ENCODE results near the gene DGKI. TPM values are rescaled to one million over a fixed set of nuclear protein-coding genes. Genes with fewer than 3 reads are reported as not detected.

The DGKI gene
- polyA plus RNA-seq, 2 donors = 0.09 to 0.12 TPM

DNA sequence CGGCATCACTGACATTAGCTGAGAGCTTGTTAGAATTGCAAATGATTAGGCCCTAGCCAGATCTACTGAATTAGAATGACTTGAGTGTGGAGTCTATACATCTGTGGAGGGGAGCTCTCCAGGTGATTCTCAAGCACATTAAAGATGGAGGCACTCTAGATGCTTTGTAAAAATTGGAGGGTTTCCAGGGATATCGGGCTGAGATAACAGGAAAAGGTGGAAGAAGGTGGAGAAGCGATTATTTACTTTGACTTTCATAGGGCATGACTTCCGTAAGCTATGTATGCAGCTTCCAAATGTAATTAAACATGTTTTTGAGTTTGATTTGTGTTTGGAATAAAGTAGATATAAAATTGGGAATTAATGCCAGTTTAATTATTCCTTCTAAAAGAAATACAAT is 268.2 kb downstream of the DGKI start:
- Histone ChIP-seq H3K27ac (ENCODE audit: low read depth in 2 of 2, low read length in 1 of 2) (no peak overlapping the region), H3K4me3 (ENCODE audit: low read depth in 1 of 2, low read length in 2 of 2) (no peak overlapping the region), H3K27me3 (ENCODE audit: control insufficient read depth in 1 of 2, insufficient read depth in 2 of 2, low read length in 2 of 2) (no peaks in the 10 kb centered on the region), H3K9me3 (ENCODE audit: control insufficient read depth in 2 of 2, insufficient read depth in 1 of 2, low read depth in 1 of 2, low read length in 1 of 2) (no peaks in the 10 kb centered on the region), H3K4me1 (ENCODE audit: control insufficient read depth in 2 of 2, insufficient read depth in 2 of 2, low read length in 1 of 2) (no peaks in the 10 kb centered on the region), H3K36me3 (ENCODE audit: control insufficient read depth in 2 of 2, insufficient read depth in 2 of 2, low read length in 1 of 2) (no peaks in the 10 kb centered on the region)
- WGBS, 2 donors = 79% methylated on average over 4 of the region's 4 CpGs

GRCh38 chr7:137577184-137577583 is 269.6 kb downstream of the DGKI start:
- Histone ChIP-seq H3K9me3 (ENCODE audit: control insufficient read depth in 2 of 2, insufficient read depth in 1 of 2, low read depth in 1 of 2, low read length in 1 of 2) (no peaks in the 10 kb centered on the region), H3K4me3 (ENCODE audit: low read depth in 1 of 2, low read length in 2 of 2) (no peak overlapping the region), H3K36me3 (ENCODE audit: control insufficient read depth in 2 of 2, insufficient read depth in 2 of 2, low read length in 1 of 2) (no peaks in the 10 kb centered on the region), H3K27ac (ENCODE audit: low read depth in 2 of 2, low read length in 1 of 2) (no peak overlapping the region), H3K27me3 (ENCODE audit: control insufficient read depth in 1 of 2, insufficient read depth in 2 of 2, low read length in 2 of 2) (no peaks in the 10 kb centered on the region), H3K4me1 (ENCODE audit: control insufficient read depth in 2 of 2, insufficient read depth in 2 of 2, low read length in 1 of 2) (no peaks in the 10 kb centered on the region)
- WGBS, 2 donors = 72 to 76% methylated on average over 1 of the region's 1 CpG

DNA sequence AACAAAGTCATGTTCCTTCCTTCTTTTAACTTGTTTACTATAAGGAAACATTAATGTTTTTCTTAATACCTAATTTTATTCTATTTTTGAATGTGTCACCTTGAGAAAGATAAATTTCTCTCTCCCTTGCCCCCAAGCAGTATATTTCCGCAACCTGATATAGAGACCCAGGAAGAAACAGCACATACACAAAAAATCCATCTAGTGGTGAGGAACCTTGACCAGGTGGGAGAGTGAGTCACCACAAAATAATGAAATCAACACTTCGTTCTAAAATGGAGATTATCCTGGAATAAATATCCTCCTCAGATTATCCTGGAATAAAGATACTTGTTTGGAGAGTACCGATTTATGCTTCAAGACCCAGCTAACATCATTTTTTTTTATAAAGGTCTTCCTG is 270.3 kb downstream of the DGKI start:
- no peaks in the 10 kb centered on the region for H3K27me3 ChIP-seq (ENCODE audit: control insufficient read depth in 1 of 2, insufficient read depth in 2 of 2, low read length in 2 of 2)

GRCh38 chr7:137574812-137575211 is 272.0 kb downstream of the DGKI start:
- no peaks in the 10 kb centered on the region for H3K27me3 ChIP-seq (ENCODE audit: control insufficient read depth in 1 of 2, insufficient read depth in 2 of 2, low read length in 2 of 2)
- no peaks in the 10 kb centered on the region for H3K36me3 ChIP-seq (ENCODE audit: control insufficient read depth in 2 of 2, insufficient read depth in 2 of 2, low read length in 1 of 2)
- no peaks in the 10 kb centered on the region for H3K9me3 ChIP-seq (ENCODE audit: control insufficient read depth in 2 of 2, insufficient read depth in 1 of 2, low read depth in 1 of 2, low read length in 1 of 2)
- H3K27ac ChIP-seq (ENCODE audit: low read depth in 2 of 2, low read length in 1 of 2) = no peak overlapping the region
- no peak overlapping the region for H3K4me3 ChIP-seq (ENCODE audit: low read depth in 1 of 2, low read length in 2 of 2)
- no peaks in the 10 kb centered on the region for H3K4me1 ChIP-seq (ENCODE audit: control insufficient read depth in 2 of 2, insufficient read depth in 2 of 2, low read length in 1 of 2)

More for the DNA sequence above, 270.3 kb downstream of the DGKI start:
- Histone ChIP-seq H3K4me3 (ENCODE audit: low read depth in 1 of 2, low read length in 2 of 2) (no peak overlapping the region), H3K4me1 (ENCODE audit: control insufficient read depth in 2 of 2, insufficient read depth in 2 of 2, low read length in 1 of 2) (no peaks in the 10 kb centered on the region), H3K27ac (ENCODE audit: low read depth in 2 of 2, low read length in 1 of 2) (no peak overlapping the region), H3K9me3 (ENCODE audit: control insufficient read depth in 2 of 2, insufficient read depth in 1 of 2, low read depth in 1 of 2, low read length in 1 of 2) (no peaks in the 10 kb centered on the region), H3K36me3 (ENCODE audit: control insufficient read depth in 2 of 2, insufficient read depth in 2 of 2, low read length in 1 of 2) (no peaks in the 10 kb centered on the region)
- 83 to 94% methylated on average over 3 of the region's 3 CpGs for WGBS, 2 donors

- no peak overlapping the region for H3K27ac ChIP-seq (ENCODE audit: low read depth in 2 of 2, low read length in 1 of 2)
- H3K9me3 ChIP-seq (ENCODE audit: control insufficient read depth in 2 of 2, insufficient read depth in 1 of 2, low read depth in 1 of 2, low read length in 1 of 2) = no peaks in the 10 kb centered on the region
- 73 to 77% methylated on average over 5 of the region's 5 CpGs for WGBS, 2 donors
- no peak overlapping the region for H3K4me3 ChIP-seq (ENCODE audit: low read depth in 1 of 2, low read length in 2 of 2)
- H3K27me3 ChIP-seq (ENCODE audit: control insufficient read depth in 1 of 2, insufficient read depth in 2 of 2, low read length in 2 of 2) = no peaks in the 10 kb centered on the region
- H3K4me1 ChIP-seq (ENCODE audit: control insufficient read depth in 2 of 2, insufficient read depth in 2 of 2, low read length in 1 of 2) = no peaks in the 10 kb centered on the region
- no peaks in the 10 kb centered on the region for H3K36me3 ChIP-seq (ENCODE audit: control insufficient read depth in 2 of 2, insufficient read depth in 2 of 2, low read length in 1 of 2)
These were observed 274.6 kb downstream of the DGKI start for GRCh38 chr7:137572056-137572784.

GRCh38 chr7:137564677-137565076 is 282.1 kb downstream of the DGKI start:
- no peak overlapping the region for H3K4me3 ChIP-seq (ENCODE audit: low read depth in 1 of 2, low read length in 2 of 2)
- WGBS, 2 donors = 51 to 57% methylated on average over 11 of the region's 11 CpGs

DNA sequence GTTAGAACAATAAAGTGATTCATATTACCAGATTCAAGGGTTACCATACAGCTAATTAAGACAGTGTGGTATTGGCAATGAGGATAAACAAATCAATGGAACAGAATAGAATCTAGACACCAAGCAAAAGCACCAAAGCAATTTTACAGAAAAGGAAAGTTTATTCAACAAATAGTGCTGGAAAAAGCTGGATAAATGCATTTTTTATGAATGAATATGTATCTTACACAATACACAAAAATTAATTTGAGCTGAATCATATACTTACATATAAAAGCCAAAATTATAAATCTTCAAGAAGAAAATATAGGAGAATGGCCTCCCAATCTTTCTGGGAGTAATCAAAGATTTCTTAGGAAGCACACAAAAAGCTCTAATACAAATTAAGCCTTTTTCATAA is 282.8 kb downstream of the DGKI start:
- H3K27ac ChIP-seq (ENCODE audit: low read depth in 2 of 2, low read length in 1 of 2) = no peak overlapping the region
- no peak overlapping the region for H3K4me3 ChIP-seq (ENCODE audit: low read depth in 1 of 2, low read length in 2 of 2)
- no peaks in the 10 kb centered on the region for H3K36me3 ChIP-seq (ENCODE audit: control insufficient read depth in 2 of 2, insufficient read depth in 2 of 2, low read length in 1 of 2)
- H3K9me3 ChIP-seq (ENCODE audit: control insufficient read depth in 2 of 2, insufficient read depth in 1 of 2, low read depth in 1 of 2, low read length in 1 of 2) = no peaks in the 10 kb centered on the region
- no peaks in the 10 kb centered on the region for H3K27me3 ChIP-seq (ENCODE audit: control insufficient read depth in 1 of 2, insufficient read depth in 2 of 2, low read length in 2 of 2)
- no peaks in the 10 kb centered on the region for H3K4me1 ChIP-seq (ENCODE audit: control insufficient read depth in 2 of 2, insufficient read depth in 2 of 2, low read length in 1 of 2)

More at GRCh38 chr7:137564677-137565076, 282.1 kb downstream of the DGKI start:
- H3K27me3 ChIP-seq (ENCODE audit: control insufficient read depth in 1 of 2, insufficient read depth in 2 of 2, low read length in 2 of 2) = no peaks in the 10 kb centered on the region
- H3K4me1 ChIP-seq (ENCODE audit: control insufficient read depth in 2 of 2, insufficient read depth in 2 of 2, low read length in 1 of 2) = no peaks in the 10 kb centered on the region
- H3K36me3 ChIP-seq (ENCODE audit: control insufficient read depth in 2 of 2, insufficient read depth in 2 of 2, low read length in 1 of 2) = no peaks in the 10 kb centered on the region
- H3K9me3 ChIP-seq (ENCODE audit: control insufficient read depth in 2 of 2, insufficient read depth in 1 of 2, low read depth in 1 of 2, low read length in 1 of 2) = no peaks in the 10 kb centered on the region
- H3K27ac ChIP-seq (ENCODE audit: low read depth in 2 of 2, low read length in 1 of 2) = no peak overlapping the region

GRCh38 chr7:137547485-137547884 is 299.3 kb downstream of the DGKI start:
- no peak overlapping the region for H3K27ac ChIP-seq (ENCODE audit: low read depth in 2 of 2, low read length in 1 of 2)
- WGBS, 2 donors = 79 to 81% methylated on average over 3 of the region's 3 CpGs

GRCh38 chr7:137546671-137547070 is 300.1 kb downstream of the DGKI start:
- no peak overlapping the region for H3K27ac ChIP-seq (ENCODE audit: low read depth in 2 of 2, low read length in 1 of 2)
- WGBS, 2 donors = 77 to 79% methylated on average over 4 of the region's 4 CpGs
- H3K36me3 ChIP-seq (ENCODE audit: control insufficient read depth in 2 of 2, insufficient read depth in 2 of 2, low read length in 1 of 2) = no peaks in the 10 kb centered on the region
- H3K9me3 ChIP-seq (ENCODE audit: control insufficient read depth in 2 of 2, insufficient read depth in 1 of 2, low read depth in 1 of 2, low read length in 1 of 2) = no peaks in the 10 kb centered on the region
- no peak overlapping the region for H3K4me3 ChIP-seq (ENCODE audit: low read depth in 1 of 2, low read length in 2 of 2)
- H3K27me3 ChIP-seq (ENCODE audit: control insufficient read depth in 1 of 2, insufficient read depth in 2 of 2, low read length in 2 of 2) = no peaks in the 10 kb centered on the region
- H3K4me1 ChIP-seq (ENCODE audit: control insufficient read depth in 2 of 2, insufficient read depth in 2 of 2, low read length in 1 of 2) = no peaks in the 10 kb centered on the region

More at GRCh38 chr7:137547485-137547884, 299.3 kb downstream of the DGKI start:
- Histone ChIP-seq H3K9me3 (ENCODE audit: control insufficient read depth in 2 of 2, insufficient read depth in 1 of 2, low read depth in 1 of 2, low read length in 1 of 2) (no peaks in the 10 kb centered on the region), H3K36me3 (ENCODE audit: control insufficient read depth in 2 of 2, insufficient read depth in 2 of 2, low read length in 1 of 2) (no peaks in the 10 kb centered on the region), H3K4me1 (ENCODE audit: control insufficient read depth in 2 of 2, insufficient read depth in 2 of 2, low read length in 1 of 2) (no peaks in the 10 kb centered on the region), H3K4me3 (ENCODE audit: low read depth in 1 of 2, low read length in 2 of 2) (no peak overlapping the region), H3K27me3 (ENCODE audit: control insufficient read depth in 1 of 2, insufficient read depth in 2 of 2, low read length in 2 of 2) (no peaks in the 10 kb centered on the region)

DNA sequence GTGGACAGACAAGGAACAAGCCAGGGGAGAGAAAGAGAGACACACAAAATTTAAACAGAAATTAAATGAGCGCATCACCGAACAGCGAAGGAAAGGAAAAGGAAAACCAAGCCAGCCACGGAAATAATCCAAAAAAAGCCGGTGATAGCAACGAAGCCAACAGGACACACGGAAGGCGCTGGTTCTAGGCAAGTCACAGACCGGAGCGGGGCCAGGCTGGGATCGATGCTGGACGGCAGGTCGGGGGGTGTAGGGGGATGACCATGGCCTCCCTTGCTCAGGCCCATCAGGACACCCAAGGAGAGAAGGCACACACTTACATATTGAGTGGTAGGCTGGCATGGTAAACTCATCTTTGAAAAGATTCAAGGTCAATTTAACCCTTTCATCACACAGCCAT is 300.8 kb downstream of the DGKI start:
- Histone ChIP-seq H3K9me3 (ENCODE audit: control insufficient read depth in 2 of 2, insufficient read depth in 1 of 2, low read depth in 1 of 2, low read length in 1 of 2) (no peaks in the 10 kb centered on the region), H3K4me1 (ENCODE audit: control insufficient read depth in 2 of 2, insufficient read depth in 2 of 2, low read length in 1 of 2) (no peaks in the 10 kb centered on the region), H3K27ac (ENCODE audit: low read depth in 2 of 2, low read length in 1 of 2) (no peak overlapping the region), H3K4me3 (ENCODE audit: low read depth in 1 of 2, low read length in 2 of 2) (no peak overlapping the region), H3K27me3 (ENCODE audit: control insufficient read depth in 1 of 2, insufficient read depth in 2 of 2, low read length in 2 of 2) (no peaks in the 10 kb centered on the region), H3K36me3 (ENCODE audit: control insufficient read depth in 2 of 2, insufficient read depth in 2 of 2, low read length in 1 of 2) (no peaks in the 10 kb centered on the region)
- WGBS, 2 donors = 91% methylated on average over 13 of the region's 13 CpGs
